IgD-negative memory B cell (primary cell): Measurements from ENCODE around the gene ARHGAP24. TPM values are rescaled to one million over a fixed set of nuclear protein-coding genes. Genes with fewer than 3 reads are reported as not detected.
A peak's percentile ranks its signal among the peaks of the same experiment; 100 is the strongest.

Experiments used
- H3K27ac Mint-ChIP-seq, 3 donors: one replicate each; pipeline ENCODE4 v1.8.0; 2020 to 2022; ENCODE audit warnings: mild to moderate bottlenecking in 3 of 3, mixed read lengths in 3 of 3, moderate library complexity in 1 of 3
- H3K27me3 Mint-ChIP-seq: one replicate; pipeline ENCODE4 v1.8.0; 2021; ENCODE audit warnings: mixed read lengths
- H3K36me3 Mint-ChIP-seq: one replicate; pipeline ENCODE4 v1.8.0; 2020; ENCODE audit warnings: mild to moderate bottlenecking, mixed read lengths
- H3K4me1 Mint-ChIP-seq, 3 donors: one replicate each; pipeline ENCODE4 v1.8.0; 2020 to 2022; ENCODE audit warnings: mixed read lengths in 3 of 3, mild to moderate bottlenecking in 1 of 3
- H3K4me3 Mint-ChIP-seq, 4 donors: one replicate each; pipeline ENCODE4 v1.8.0; 2020 to 2022; ENCODE audit warnings: mild to moderate bottlenecking in 4 of 4, mixed read lengths in 4 of 4, moderate library complexity in 3 of 4
- H3K9me3 Mint-ChIP-seq, 3 donors: one replicate each; pipeline ENCODE4 v1.8.0; 2020 to 2021; ENCODE audit warnings: mixed read lengths in 3 of 3, mild to moderate bottlenecking in 1 of 3
- polyA plus RNA-seq: library from polyadenylated mRNA; unstranded; fragments of 300-500 nt; fragmentation: Illumina TruSeq; gene quantifications from one replicate; pipeline ENCODE4 v1.2.3, GENCODE V29; 2021

Gene ARHGAP24
- polyA plus RNA-seq, 1 donor from 2014 or later: 93.4 TPM

DNA sequence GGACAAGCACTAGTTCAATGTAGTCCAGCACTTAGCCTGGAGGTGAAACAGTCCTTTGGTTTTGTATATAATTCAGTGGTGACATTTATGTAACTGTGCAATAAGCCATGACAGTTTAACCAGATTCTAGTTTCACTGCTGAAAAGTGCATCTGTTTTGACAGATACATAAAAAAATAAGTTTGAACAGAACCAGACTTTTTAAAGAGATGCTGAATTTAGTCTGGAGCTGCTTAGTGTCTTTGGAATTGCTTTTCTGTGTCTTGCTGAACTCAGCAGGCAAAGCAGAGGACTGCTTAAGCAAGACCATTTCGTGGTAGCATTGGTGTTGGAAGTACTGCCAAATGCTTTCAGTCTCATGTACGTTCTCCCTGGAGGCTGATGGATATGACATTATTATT is 491.4 kb downstream of the ARHGAP24 start:
- H3K4me3 Mint-ChIP-seq: no peak overlapping the region
- peaks cover 0 to 4% (median 4%) of the 10 kb centered on the region in 3 donors for H3K9me3 Mint-ChIP-seq
- peaks cover 6 to 23% (median 10%) of the 10 kb centered on the region in 3 donors for H3K4me1 Mint-ChIP-seq
- no peak overlapping the region for H3K27ac Mint-ChIP-seq
- H3K27me3 Mint-ChIP-seq: no peaks in the 10 kb centered on the region
- H3K36me3 Mint-ChIP-seq: peaks cover 9% of the 10 kb centered on the region

DNA sequence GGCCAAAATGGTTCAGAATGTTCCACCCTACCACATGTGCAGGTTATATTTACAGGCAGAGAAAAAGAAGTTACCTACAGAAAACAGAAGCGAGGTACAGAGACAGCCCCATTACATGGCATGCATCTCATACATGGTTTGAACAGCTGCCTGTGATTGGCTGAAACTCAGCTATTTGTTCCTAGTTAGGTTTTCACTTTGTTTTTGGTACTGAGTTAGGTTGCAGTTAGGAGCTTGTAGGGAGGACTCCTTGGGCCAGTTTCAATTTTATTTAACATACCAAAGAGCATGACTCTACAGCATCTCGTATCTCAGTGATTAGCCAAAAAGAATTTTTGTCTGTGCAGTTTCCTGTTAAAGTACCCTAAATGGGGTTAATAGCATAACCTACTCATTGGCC is 492.9 kb downstream of the ARHGAP24 start:
- peaks cover 6 to 23% (median 10%) of the 10 kb centered on the region in 3 donors for H3K4me1 Mint-ChIP-seq
- peaks cover 0 to 4% (median 4%) of the 10 kb centered on the region in 3 donors for H3K9me3 Mint-ChIP-seq
- H3K27me3 Mint-ChIP-seq: no peaks in the 10 kb centered on the region
- peak overlapping the region in 2 of 3 donors; percentile 6 to 79 for H3K27ac Mint-ChIP-seq
- H3K36me3 Mint-ChIP-seq: peaks cover 9% of the 10 kb centered on the region
- H3K4me3 Mint-ChIP-seq: no peak overlapping the region

DNA sequence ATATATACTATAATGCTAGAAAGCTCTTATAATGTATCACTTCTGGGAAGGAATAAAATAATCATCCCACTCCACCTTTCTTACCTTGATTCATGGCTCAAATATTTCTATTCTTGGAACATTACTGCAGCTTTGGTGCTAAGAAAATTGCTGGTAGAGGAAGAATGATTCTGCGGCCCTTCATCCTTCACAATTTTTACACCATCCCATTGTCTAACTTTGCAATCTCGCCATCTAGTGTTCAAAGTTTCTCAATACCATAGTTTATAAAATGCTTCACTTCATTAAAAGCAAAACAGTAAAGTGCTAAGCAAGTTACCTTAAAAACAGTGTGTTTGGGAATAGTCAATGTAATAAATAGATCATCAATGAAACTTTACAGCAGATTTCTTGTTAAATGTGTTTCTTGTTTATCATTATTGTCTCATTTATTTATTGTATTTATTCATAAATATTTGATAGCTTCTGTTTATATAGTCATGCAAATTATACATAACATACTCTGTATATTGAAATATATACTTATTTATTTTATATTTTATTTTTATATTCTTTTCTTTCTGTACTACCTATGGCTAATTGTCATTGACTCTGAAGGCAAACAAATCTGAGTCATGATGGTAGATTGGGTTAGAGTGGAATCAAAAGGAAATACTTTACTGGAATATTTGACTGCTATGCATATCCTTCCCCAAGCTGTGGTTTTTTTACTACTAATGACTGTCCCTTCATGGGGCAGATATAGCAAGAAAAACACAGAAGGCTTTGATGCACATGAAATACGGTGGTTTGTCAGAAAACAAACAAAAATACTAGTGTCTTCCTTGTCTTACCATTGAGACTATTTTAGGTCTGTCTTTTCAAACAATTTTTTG is 494.2 kb downstream of the ARHGAP24 start:
- no peak overlapping the region for H3K4me3 Mint-ChIP-seq
- peak overlapping the region in 2 of 3 donors; percentile 0 to 61 for H3K27ac Mint-ChIP-seq
- H3K27me3 Mint-ChIP-seq: no peaks in the 10 kb centered on the region
- peaks cover 6 to 25% (median 10%) of the 10 kb centered on the region in 3 donors for H3K4me1 Mint-ChIP-seq
- H3K9me3 Mint-ChIP-seq: peaks cover 0 to 4% (median 2%) of the 10 kb centered on the region in 3 donors
- peaks cover 3% of the 10 kb centered on the region for H3K36me3 Mint-ChIP-seq

DNA sequence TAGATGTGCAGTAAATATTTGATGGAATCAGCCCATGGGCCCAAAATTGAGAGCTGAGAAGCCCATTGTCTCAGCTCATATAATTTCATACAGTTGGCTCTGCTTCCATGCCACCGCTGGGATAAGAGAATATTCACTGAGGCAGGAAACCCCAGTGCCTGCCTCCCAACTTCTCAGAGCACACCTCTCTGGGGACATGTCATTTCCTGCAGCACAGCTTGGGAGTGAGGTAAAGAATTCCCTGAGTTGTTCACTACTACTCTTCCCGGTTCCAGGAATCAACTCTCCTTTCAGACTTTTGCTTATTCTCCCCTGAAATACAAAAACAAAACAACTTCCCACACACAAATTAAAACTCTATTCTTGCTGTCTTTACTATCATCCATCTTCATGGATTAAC is 495.6 kb downstream of the ARHGAP24 start:
- Mint-ChIP-seq H3K9me3 (no peaks in the 10 kb centered on the region), H3K4me3 (no peak overlapping the region), H3K27me3 (no peaks in the 10 kb centered on the region), H3K27ac (no peak overlapping the region), H3K36me3 (no peaks in the 10 kb centered on the region), H3K4me1 (peaks cover 4 to 23% (median 10%) of the 10 kb centered on the region in 3 donors)

DNA sequence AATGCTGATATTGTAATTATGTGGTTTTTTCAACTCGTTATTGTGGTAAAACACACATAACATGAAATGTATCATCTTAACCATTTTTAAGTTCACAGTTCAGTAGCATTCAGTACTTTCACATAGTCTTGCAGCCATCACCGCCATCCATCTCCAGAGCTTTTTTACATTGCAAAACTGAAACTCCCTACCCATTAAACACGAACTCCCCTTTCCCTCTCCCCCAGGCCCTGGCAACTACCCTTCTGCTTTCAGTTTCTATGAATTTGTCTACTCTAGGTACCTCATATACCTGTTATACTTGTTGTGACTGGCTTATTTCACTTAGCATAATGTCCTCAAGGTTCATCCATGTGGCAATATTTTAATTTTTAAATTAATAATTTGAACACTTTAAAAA is 504.3 kb downstream of the ARHGAP24 start:
- Mint-ChIP-seq H3K36me3 (peaks cover 16% of the 10 kb centered on the region), H3K4me1 (peaks cover 4 to 8% (median 6%) of the 10 kb centered on the region in 3 donors), H3K4me3 (no peak overlapping the region), H3K27me3 (no peaks in the 10 kb centered on the region), H3K27ac (peak overlapping the region in 2 of 3 donors; percentile 27 to 88), H3K9me3 (no peaks in the 10 kb centered on the region)

DNA sequence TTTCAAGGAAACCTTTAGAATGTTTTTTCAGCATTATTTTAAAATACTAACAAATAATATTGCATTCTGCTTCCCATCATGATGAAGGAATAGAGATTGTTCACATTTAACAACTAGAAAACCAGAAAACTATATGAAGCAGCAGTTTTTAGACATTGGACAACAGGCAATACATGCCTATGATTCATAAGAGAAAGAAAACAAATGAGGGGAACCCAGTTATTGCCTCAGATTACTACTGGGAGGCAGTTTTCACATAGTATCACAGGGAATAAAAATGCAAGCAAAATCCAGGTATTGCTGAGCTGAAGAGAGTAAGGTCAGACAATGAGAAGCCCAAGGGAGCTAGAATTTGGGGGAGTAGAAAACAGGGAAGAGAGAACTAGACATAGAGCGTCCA is 511.3 kb downstream of the ARHGAP24 start:
- H3K27me3 Mint-ChIP-seq: no peaks in the 10 kb centered on the region
- H3K4me3 Mint-ChIP-seq: no peak overlapping the region
- no peak overlapping the region for H3K27ac Mint-ChIP-seq
- no peaks in the 10 kb centered on the region for H3K4me1 Mint-ChIP-seq
- no peaks in the 10 kb centered on the region for H3K9me3 Mint-ChIP-seq
- peaks cover 18% of the 10 kb centered on the region for H3K36me3 Mint-ChIP-seq

DNA sequence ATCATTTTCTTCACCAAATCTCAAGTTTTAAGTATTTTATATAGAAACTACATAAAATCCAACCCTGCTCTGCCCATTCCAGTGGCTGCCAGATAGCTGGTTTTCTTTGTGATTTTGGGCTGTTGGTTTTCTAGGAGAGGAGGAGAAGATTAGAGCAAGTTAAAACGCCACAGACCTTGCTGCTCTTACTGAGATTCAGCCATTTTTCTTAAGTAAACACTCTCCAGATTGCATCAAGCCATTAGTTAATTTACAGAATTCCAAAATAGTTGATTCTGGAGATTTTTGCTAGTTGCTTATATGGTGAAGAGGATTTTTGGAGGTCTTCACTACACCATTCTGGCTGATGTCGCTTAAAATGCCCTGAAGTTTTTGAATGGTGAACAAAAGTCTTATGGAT is 518.7 kb downstream of the ARHGAP24 start:
- no peaks in the 10 kb centered on the region for H3K27me3 Mint-ChIP-seq
- no peak overlapping the region for H3K27ac Mint-ChIP-seq
- H3K36me3 Mint-ChIP-seq: peaks cover 13% of the 10 kb centered on the region
- no peak overlapping the region for H3K4me3 Mint-ChIP-seq
- no peaks in the 10 kb centered on the region for H3K9me3 Mint-ChIP-seq
- no peaks in the 10 kb centered on the region for H3K4me1 Mint-ChIP-seq

DNA sequence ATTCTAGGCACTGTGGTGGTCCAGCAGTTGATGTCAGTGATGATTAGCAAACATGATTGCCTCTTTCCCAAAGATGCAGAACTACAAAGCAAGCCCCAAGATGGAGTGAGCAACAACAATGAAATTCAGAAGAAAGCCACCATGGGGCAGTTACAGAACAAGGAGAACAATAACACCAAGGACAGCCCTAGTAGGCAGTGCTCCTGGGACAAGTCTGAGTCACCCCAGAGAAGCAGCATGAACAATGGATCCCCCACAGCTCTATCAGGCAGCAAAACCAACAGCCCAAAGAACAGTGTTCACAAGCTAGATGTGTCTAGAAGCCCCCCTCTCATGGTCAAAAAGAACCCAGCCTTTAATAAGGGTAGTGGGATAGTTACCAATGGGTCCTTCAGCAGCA is 519.6 kb downstream of the ARHGAP24 start:
- Mint-ChIP-seq H3K36me3 (peaks cover 11% of the 10 kb centered on the region), H3K4me3 (peak overlapping the region in 1 of 4 donors; percentile 12), H3K4me1 (no peaks in the 10 kb centered on the region), H3K9me3 (no peaks in the 10 kb centered on the region), H3K27me3 (no peaks in the 10 kb centered on the region), H3K27ac (peak overlapping the region in 2 of 3 donors; percentile 18 to 62)

DNA sequence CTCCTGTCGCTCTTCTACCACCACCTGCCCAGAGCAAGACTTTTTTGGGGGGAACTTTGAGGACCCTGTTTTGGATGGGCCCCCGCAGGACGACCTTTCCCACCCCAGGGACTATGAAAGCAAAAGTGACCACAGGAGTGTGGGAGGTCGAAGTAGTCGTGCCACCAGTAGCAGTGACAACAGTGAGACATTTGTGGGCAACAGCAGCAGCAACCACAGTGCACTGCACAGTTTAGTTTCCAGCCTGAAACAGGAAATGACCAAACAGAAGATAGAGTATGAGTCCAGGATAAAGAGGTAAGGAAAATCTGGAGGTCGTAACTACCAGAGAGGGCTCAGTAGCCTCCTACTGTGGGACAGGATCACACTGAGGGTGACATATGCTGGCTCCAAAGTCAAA is 520.4 kb downstream of the ARHGAP24 start:
- H3K4me3 Mint-ChIP-seq: no peak overlapping the region
- H3K27ac Mint-ChIP-seq: peak overlapping the region in 1 of 3 donors; percentile 53
- H3K36me3 Mint-ChIP-seq: peaks cover 11% of the 10 kb centered on the region

DNA sequence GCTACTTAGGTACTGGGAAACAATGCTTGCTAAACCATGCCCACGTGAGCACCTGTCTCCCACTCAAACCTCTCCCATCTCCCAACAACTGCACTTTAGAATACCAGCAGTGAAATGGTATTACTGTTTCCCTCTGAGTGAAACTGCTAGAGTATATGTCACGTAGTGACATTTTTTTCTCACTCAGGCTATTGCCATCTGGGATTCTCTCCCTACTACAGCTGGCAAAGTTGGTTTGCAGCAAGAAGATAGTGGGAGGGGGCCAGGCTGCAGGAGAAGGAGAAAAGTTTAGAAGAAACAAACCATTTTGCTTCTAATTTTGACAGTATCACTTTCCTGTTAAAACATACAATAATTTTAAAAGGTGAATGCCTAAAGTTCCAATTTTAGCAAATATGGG is 526.6 kb downstream of the ARHGAP24 start:
- peak overlapping the region in 1 of 4 donors; percentile 80 for H3K4me3 Mint-ChIP-seq
- H3K27me3 Mint-ChIP-seq: no peaks in the 10 kb centered on the region
- no peak overlapping the region for H3K27ac Mint-ChIP-seq
- peaks cover 3% of the 10 kb centered on the region for H3K36me3 Mint-ChIP-seq
- peaks cover 0 to 1% (median 0%) of the 10 kb centered on the region in 3 donors for H3K4me1 Mint-ChIP-seq
- peaks cover 0 to 1% (median 0%) of the 10 kb centered on the region in 3 donors for H3K9me3 Mint-ChIP-seq

More for the DNA sequence above, 520.4 kb downstream of the ARHGAP24 start:
- no peaks in the 10 kb centered on the region for H3K27me3 Mint-ChIP-seq
- H3K4me1 Mint-ChIP-seq: no peaks in the 10 kb centered on the region
- H3K9me3 Mint-ChIP-seq: no peaks in the 10 kb centered on the region

DNA sequence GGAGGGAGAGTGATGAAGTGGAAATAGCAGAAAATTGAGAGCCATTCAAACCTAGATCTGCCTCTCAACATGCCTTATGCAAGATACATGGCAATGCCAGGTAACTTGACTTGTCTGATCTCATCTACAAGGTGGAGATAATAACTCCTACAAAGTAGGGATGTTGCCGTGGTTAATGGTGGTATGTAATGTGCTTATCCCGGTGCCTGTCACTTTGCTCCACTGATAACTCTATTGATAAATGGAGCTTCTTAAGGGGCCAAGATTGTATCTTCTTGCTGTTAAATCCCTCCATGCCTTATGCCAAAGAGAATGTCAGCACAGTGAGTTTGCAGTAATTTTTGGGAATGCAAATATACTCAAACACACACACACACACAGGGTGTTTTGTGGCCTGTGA is 529.1 kb downstream of the ARHGAP24 start:
- Mint-ChIP-seq H3K27me3 (no peaks in the 10 kb centered on the region), H3K4me1 (peaks cover 0 to 1% (median 0%) of the 10 kb centered on the region in 3 donors), H3K4me3 (no peak overlapping the region), H3K36me3 (peaks cover 1% of the 10 kb centered on the region), H3K27ac (peak overlapping the region in 1 of 3 donors; percentile 54), H3K9me3 (peaks cover 0 to 1% (median 0%) of the 10 kb centered on the region in 3 donors)

DNA sequence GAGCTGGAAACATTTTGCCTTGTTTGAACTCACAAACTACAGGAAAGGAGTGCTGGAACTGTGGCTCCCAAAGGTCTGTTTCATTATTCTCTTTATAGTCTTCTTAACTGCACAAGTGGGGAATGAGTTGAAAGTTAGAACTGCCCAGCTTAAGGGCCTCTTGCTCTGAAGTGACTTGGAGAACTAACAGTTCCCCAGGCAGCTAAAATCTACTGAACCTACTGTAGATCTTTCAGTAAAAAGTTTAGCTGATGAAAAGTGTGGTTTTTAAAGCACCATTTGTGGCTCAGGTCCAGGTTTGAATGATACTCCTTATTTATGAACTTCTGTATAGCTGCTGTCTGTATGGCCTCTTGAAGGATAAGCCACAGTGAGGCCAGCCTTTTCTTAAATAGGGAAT is 531.1 kb downstream of the ARHGAP24 start:
- Mint-ChIP-seq H3K9me3 (peaks cover 0 to 1% (median 0%) of the 10 kb centered on the region in 3 donors), H3K36me3 (no peaks in the 10 kb centered on the region), H3K4me1 (peaks cover 0 to 1% (median 0%) of the 10 kb centered on the region in 3 donors), H3K27me3 (no peaks in the 10 kb centered on the region), H3K27ac (peak overlapping the region in 1 of 3 donors; percentile 53), H3K4me3 (no peak overlapping the region)

DNA sequence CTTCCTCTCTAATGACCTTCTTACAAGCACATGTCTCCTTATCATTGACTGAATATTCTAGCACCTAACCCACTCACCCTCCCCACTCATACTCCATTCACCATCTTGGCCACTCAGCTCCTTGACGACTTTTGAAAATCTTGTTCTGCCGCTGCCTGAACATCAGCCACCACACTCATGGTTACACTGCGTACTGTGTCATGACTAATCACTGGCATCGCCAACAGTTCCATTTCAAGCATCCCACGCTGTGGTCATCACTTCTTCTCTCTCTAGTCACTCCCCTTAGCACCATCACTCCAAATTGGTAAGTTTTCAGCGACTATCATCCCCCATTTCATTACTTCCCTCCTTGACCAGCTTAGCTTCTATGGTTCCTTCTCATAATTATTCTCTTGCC is 532.1 kb downstream of the ARHGAP24 start:
- Mint-ChIP-seq H3K9me3 (no peaks in the 10 kb centered on the region), H3K4me3 (no peak overlapping the region), H3K36me3 (no peaks in the 10 kb centered on the region), H3K27ac (no peak overlapping the region), H3K4me1 (peaks cover 0 to 1% (median 0%) of the 10 kb centered on the region in 3 donors), H3K27me3 (no peaks in the 10 kb centered on the region)

DNA sequence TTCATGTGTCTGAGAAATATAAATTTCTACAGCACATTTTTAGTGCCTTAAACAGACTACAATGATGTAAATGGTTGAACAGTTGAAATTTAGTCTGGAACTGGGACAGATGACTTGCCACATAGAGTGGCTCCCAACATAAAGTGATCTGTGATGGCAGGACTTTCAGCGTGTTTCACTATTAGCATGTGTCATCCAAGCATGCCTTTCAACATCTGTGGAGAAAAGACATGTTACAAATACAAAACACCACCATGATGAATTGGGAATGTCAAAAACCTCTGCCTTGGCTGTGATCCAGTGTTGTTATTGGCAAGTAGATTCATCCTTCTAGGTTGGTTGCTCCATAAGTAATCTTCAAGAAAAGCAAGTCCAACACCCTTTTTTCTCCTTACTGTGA is 536.2 kb downstream of the ARHGAP24 start:
- peaks cover 9 to 15% (median 11%) of the 10 kb centered on the region in 3 donors for H3K4me1 Mint-ChIP-seq
- no peaks in the 10 kb centered on the region for H3K36me3 Mint-ChIP-seq
- no peaks in the 10 kb centered on the region for H3K9me3 Mint-ChIP-seq
- H3K27me3 Mint-ChIP-seq: no peaks in the 10 kb centered on the region
- H3K4me3 Mint-ChIP-seq: no peak overlapping the region
- H3K27ac Mint-ChIP-seq: no peak overlapping the region

DNA sequence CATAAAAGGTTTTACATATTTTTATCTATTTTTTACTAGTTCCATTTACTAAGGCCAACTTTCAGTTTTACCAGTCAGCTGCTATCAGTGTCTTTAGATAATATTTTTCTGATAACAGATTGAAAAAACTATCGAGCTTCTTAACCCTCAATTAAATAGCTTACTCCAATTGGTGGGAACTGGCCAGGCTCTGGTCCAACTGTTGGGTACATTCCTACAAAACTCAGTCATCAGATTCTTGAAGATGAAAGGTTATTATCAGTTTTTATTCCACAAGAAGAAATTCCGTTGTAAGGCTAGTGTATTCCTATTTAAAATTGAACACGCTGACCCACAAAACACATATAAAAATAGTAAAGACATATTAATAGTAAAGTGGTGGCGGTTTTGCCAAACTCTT is 538.7 kb downstream of the ARHGAP24 start:
- H3K27ac Mint-ChIP-seq: no peak overlapping the region
- no peaks in the 10 kb centered on the region for H3K27me3 Mint-ChIP-seq
- H3K36me3 Mint-ChIP-seq: no peaks in the 10 kb centered on the region
- no peaks in the 10 kb centered on the region for H3K9me3 Mint-ChIP-seq
- peaks cover 9 to 15% (median 11%) of the 10 kb centered on the region in 3 donors for H3K4me1 Mint-ChIP-seq
- no peak overlapping the region for H3K4me3 Mint-ChIP-seq
